ENCODE measurements around the gene BICDL2. TPM values are rescaled to one million over a fixed set of nuclear protein-coding genes. Genes with fewer than 3 reads are reported as not detected.

BICDL2 gene
- total and polyA plus RNA-seq, 2 of the 4 experiments (the other 2 are of a cell fraction) = 0.17 to 0.18 TPM

DNA sequence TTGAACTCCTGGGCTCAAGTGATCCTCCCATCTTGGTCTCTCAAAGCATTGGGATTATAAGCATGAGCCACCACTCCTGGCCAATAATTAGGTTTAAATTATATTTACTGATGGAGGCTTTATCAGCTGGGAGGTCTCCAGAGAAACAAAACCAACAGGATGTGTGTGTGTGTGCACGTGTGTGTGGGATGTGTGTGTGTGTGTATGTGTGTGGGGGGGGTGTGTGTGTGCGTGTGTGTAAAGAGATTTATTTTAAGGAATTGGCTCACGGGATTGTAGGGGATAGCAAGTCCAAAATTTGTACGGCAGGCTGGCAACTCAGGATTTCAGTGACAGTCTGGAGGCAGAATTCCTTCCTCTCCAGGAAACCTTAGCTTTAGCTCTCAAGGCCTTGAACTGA, 14.3 kb upstream of the BICDL2 start:
- Histone ChIP-seq H2BK15ac (ENCODE audit: low read depth, low read length) (no peak overlapping the region), H3K36me3 (ENCODE audit: control insufficient read depth, insufficient read depth, low read length) (no peaks in the 10 kb centered on the region), H2BK120ac (ENCODE audit: low read depth, low read length) (no peak overlapping the region), H3K18ac (ENCODE audit: low read depth, low read length) (no peak overlapping the region), H3K4me3 (ENCODE audit: insufficient read depth, low read depth, low read length) (no peak overlapping the region), H4K5ac (ENCODE audit: low read depth, low read length) (no peak overlapping the region), H3K4me2 (ENCODE audit: low read depth, low read length) (no peak overlapping the region), H3K23ac (ENCODE audit: low read depth, low read length) (no peak overlapping the region), H2AK5ac (ENCODE audit: low read depth, low read length) (no peak overlapping the region), H2BK20ac (ENCODE audit: low read depth, low read length) (no peak overlapping the region), H3K9me1 (ENCODE audit: insufficient read depth, low read length) (peaks cover 3% of the 10 kb centered on the region; the same call in 1 of the 2 replicates), H3K9me3 (ENCODE audit: control insufficient read depth, insufficient read depth, low read length) (no peaks in the 10 kb centered on the region), H4K8ac (ENCODE audit: low read depth in 2 of 2, low read length in 2 of 2) (no peak overlapping the region), H2BK5ac (ENCODE audit: low read depth, low read length, poor library complexity, severe bottlenecking) (no peak overlapping the region), H2AK9ac (replicated peaks; ENCODE audit: low read depth, low read length, poor library complexity) (no peak overlapping the region), H3K56ac (ENCODE audit: extremely low read depth, insufficient read depth, low read length) (no peak overlapping the region), H4K91ac (ENCODE audit: insufficient read depth, low read depth, low read length) (no peak overlapping the region), H4K20me1 (ENCODE audit: insufficient read depth, low read length) (no peaks in the 10 kb centered on the region), H3K79me1 (ENCODE audit: low read depth in 1 of 2, low read length in 2 of 2) (no peaks in the 10 kb centered on the region), H3K27ac (ENCODE audit: insufficient read depth, low read length) (no peak overlapping the region), H3K4ac (ENCODE audit: low read depth, low read length) (no peak overlapping the region), H3K4me1 (ENCODE audit: control insufficient read depth, insufficient read depth, low read length) (no peaks in the 10 kb centered on the region; the same call in 1 of the 2 replicates), H3K9ac (ENCODE audit: low read depth, low read length) (no peak overlapping the region), H3K14ac (replicated peaks; ENCODE audit: low read depth, low read length) (no peak overlapping the region), H3K27me3 (ENCODE audit: control insufficient read depth, insufficient read depth, low read length) (peaks cover 44% of the 10 kb centered on the region), H2AFZ (replicated peaks; ENCODE audit: low read length, poor library complexity) (no peak overlapping the region)
- intact Hi-C loops (cut with micrococcal nuclease) = no loop called here
- in situ Hi-C loops (cut with MboI; ENCODE audit: low sequenced_read_pairs) = no loop called here
- DNase-seq (no peak), ATAC-seq (ENCODE audit: low read depth) (no peak)
- CTCF ChIA-PET = no interaction called here
- BruUV-seq (replicated peaks) = no TSS peak
- dilution Hi-C loops (cut with HindIII; ENCODE audit: low sequenced_read_pairs, unreplicated experiment) = no loop called here
- POLR2A ChIA-PET (ENCODE audit: unreplicated experiment) = no interaction called here
- TF ChIP-seq MAZ (IDR thresholded peaks at IDR 0.05; ENCODE audit: borderline replicate concordance, low read depth, low read length) (no peak), RCOR1 (IDR thresholded peaks at IDR 0.05; ENCODE audit: insufficient replicate concordance, low read length) (no peak), NFE2L2 (IDR thresholded peaks at IDR 0.05; ENCODE audit: low read depth, low read length) (no peak), MXI1 (IDR thresholded peaks at IDR 0.05; ENCODE audit: borderline replicate concordance, low read depth, low read length) (no peak), FOS (IDR thresholded peaks at IDR 0.05; ENCODE audit: low read depth, low read length) (no peak), SMC3 (IDR thresholded peaks at IDR 0.05; ENCODE audit: low read depth, low read length) (no peak), RFX5 (IDR thresholded peaks at IDR 0.05; ENCODE audit: low read depth, low read length) (no peak), MAFK (IDR thresholded peaks at IDR 0.05; ENCODE audit: low read depth, low read length) (no peak), CEBPB (IDR thresholded peaks at IDR 0.05; ENCODE audit: low read depth, low read length) (no peak), BHLHE40 (IDR thresholded peaks at IDR 0.05; ENCODE audit: low read depth, low read length) (no peak), RAD21 (IDR thresholded peaks at IDR 0.05; ENCODE audit: low read length) (no peak)
- TF ChIP-seq, protein P1, sequence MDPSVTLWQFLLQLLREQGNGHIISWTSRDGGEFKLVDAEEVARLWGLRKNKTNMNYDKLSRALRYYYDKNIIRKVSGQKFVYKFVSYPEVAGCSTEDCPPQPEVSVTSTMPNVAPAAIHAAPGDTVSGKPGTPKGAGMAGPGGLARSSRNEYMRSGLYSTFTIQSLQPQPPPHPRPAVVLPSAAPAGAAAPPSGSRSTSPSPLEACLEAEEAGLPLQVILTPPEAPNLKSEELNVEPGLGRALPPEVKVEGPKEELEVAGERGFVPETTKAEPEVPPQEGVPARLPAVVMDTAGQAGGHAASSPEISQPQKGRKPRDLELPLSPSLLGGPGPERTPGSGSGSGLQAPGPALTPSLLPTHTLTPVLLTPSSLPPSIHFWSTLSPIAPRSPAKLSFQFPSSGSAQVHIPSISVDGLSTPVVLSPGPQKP (IDR thresholded peaks at IDR 0.05; ENCODE audit: borderline replicate concordance, low read depth, low read length) = no peak
- TF ChIP-seq, protein P2, sequence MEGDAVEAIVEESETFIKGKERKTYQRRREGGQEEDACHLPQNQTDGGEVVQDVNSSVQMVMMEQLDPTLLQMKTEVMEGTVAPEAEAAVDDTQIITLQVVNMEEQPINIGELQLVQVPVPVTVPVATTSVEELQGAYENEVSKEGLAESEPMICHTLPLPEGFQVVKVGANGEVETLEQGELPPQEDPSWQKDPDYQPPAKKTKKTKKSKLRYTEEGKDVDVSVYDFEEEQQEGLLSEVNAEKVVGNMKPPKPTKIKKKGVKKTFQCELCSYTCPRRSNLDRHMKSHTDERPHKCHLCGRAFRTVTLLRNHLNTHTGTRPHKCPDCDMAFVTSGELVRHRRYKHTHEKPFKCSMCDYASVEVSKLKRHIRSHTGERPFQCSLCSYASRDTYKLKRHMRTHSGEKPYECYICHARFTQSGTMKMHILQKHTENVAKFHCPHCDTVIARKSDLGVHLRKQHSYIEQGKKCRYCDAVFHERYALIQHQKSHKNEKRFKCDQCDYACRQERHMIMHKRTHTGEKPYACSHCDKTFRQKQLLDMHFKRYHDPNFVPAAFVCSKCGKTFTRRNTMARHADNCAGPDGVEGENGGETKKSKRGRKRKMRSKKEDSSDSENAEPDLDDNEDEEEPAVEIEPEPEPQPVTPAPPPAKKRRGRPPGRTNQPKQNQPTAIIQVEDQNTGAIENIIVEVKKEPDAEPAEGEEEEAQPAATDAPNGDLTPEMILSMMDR (conservative IDR thresholded peaks at IDR 0.05; ENCODE audit: low read depth, low read length) = no peak
- TF ChIP-seq, protein P3, sequence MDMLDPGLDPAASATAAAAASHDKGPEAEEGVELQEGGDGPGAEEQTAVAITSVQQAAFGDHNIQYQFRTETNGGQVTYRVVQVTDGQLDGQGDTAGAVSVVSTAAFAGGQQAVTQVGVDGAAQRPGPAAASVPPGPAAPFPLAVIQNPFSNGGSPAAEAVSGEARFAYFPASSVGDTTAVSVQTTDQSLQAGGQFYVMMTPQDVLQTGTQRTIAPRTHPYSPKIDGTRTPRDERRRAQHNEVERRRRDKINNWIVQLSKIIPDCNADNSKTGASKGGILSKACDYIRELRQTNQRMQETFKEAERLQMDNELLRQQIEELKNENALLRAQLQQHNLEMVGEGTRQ (IDR thresholded peaks at IDR 0.05; ENCODE audit: low read depth, low read length) = no peak
- WGBS, 2 experiments (ENCODE audit: extremely low coverage in 2 of 2, insufficient read length in 1 of 2) = 78% methylated on average over 1 of the region's 4 CpGs; no CpG with 5 or more reads in 1 of the 2 experiments

All from IMR-90 (cell line).